HepG2 (cell line): ENCODE measurements around the gene XRCC1. TPM values are rescaled to one million over a fixed set of nuclear protein-coding genes. Genes with fewer than 3 reads are reported as not detected.

Source experiments
- ATRX ChIP-seq: sonication (generic); formaldehyde crosslinking; IDR thresholded peaks from 2 replicates; pipeline ENCODE4 v1.4.0; 2020; ENCODE audit warnings: missing genetic modification reagents, borderline replicate concordance
- EHMT2 ChIP-seq: fragments of 200-600 bp; sonication (generic); IDR thresholded peaks from 2 replicates; pipeline ENCODE4 v1.7.0; 2017; ENCODE audit warnings: antibody characterized with exemption, low read depth, low read length, borderline replicate concordance
- EP300 ChIP-seq, 3 experiments: sonication (generic) in 1 of 3; formaldehyde crosslinking in 1 of 3; IDR thresholded peaks; 2 replicates each; pipeline versions ENCODE4 v1.5.1 to v1.6.1; 2011 to 2020; ENCODE audit warnings: low read depth in 2 of 3, low read length in 2 of 3, borderline replicate concordance in 1 of 3, improper control_type of control experiment in 1 of 3, mild to moderate bottlenecking in 1 of 3, missing genetic modification reagents in 1 of 3, moderate library complexity in 1 of 3
- HMG20A ChIP-seq: IDR thresholded peaks from 2 replicates; pipeline ENCODE4 v1.6.1; 2016; ENCODE audit warnings: borderline replicate concordance
- HNRNPH1 ChIP-seq: fragments of 200-400 bp; formaldehyde crosslinking; optimal IDR thresholded peaks from 2 replicates; pipeline ENCODE3; 2017; ENCODE audit warnings: mild to moderate bottlenecking, low read depth, low read length
- KLF11 ChIP-seq: IDR thresholded peaks from 2 replicates; pipeline ENCODE4 v1.6.1; 2016; ENCODE audit warnings: missing compliant biosample characterization
- KMT2A ChIP-seq: sonication (generic); formaldehyde crosslinking; IDR thresholded peaks from 2 replicates; pipeline ENCODE4 v1.4.0; 2020; ENCODE audit warnings: missing genetic modification reagents
- PLRG1 ChIP-seq: fragments of 450-650 bp; conservative IDR thresholded peaks from 2 replicates; pipeline ENCODE4 v1.6.1; 2016
- REPIN1 ChIP-seq: sonication (generic); formaldehyde crosslinking; IDR thresholded peaks from 2 replicates; pipeline ENCODE4 v1.8.0; 2022; ENCODE audit warnings: missing genetic modification reagents, low read depth, mild to moderate bottlenecking, borderline replicate concordance
- SIN3A ChIP-seq: IDR thresholded peaks from 2 replicates; pipeline ENCODE4 v1.6.1; 2011; ENCODE audit warnings: low read depth, mild to moderate bottlenecking, control low read depth, low read length, borderline replicate concordance
- ZFP36L1 ChIP-seq: sonication (generic); formaldehyde crosslinking; IDR thresholded peaks from 2 replicates; pipeline ENCODE4 v1.8.0; 2022; ENCODE audit warnings: mild to moderate bottlenecking, missing genetic modification reagents, moderate library complexity
- ZMAT3 ChIP-seq: sonication (generic); formaldehyde crosslinking; conservative IDR thresholded peaks from 2 replicates; pipeline ENCODE4 v1.7.0; 2021; ENCODE audit warnings: missing genetic modification reagents
- ZNF282 ChIP-seq: fragments of 450-650 bp; IDR thresholded peaks from 2 replicates; pipeline ENCODE4 v1.6.1; 2018; ENCODE audit not compliant: partially characterized antibody
- ZNF354B ChIP-seq: sonication (generic); formaldehyde crosslinking; IDR thresholded peaks from 2 replicates; pipeline ENCODE4 v1.8.0; 2022; ENCODE audit warnings: mild to moderate bottlenecking, missing genetic modification reagents
- ZNF382 ChIP-seq: sonication (generic); formaldehyde crosslinking; IDR thresholded peaks from 2 replicates; pipeline ENCODE4 v1.5.0; 2020; ENCODE audit warnings: missing genetic modification reagents, mild to moderate bottlenecking, borderline replicate concordance
- polyA plus RNA-seq, 8 experiments: library from polyadenylated mRNA; depleted of rRNA in 3 of 8; stranded (reverse) in 7 of 8; unstranded in 1 of 8; fragments of >200 nt; fragmentation: Illumina TruSeq in 4 of 8; extraction: Trizol in 4 of 8; gene quantifications; 2 replicates each; pipeline versions ENCODE4 v1.2.1 to v1.2.3, GENCODE V29; 2011 to 2016; ENCODE audit warnings: low read depth in 4 of 8, missing spikeins in 1 of 8, mixed read lengths in 1 of 8; ENCODE audit not compliant: insufficient read depth in 1 of 8
- total RNA-seq, 5 experiments: library from RNA; depleted of rRNA; stranded (reverse); fragments of >200 nt; fragmentation: Illumina TruSeq; extraction: Trizol; gene quantifications; 2 replicates each; pipeline ENCODE4 v1.2.3, GENCODE V29; 2016; ENCODE audit warnings: low read depth in 1 of 5
- TF ChIP-seq, protein P1 (sequence below): sonication (generic); IDR thresholded peaks from 2 replicates; pipeline ENCODE4 v1.6.1; 2016; ENCODE audit warnings: low read depth, borderline replicate concordance
- TF ChIP-seq, protein P2 (sequence below): sonication (generic); formaldehyde crosslinking; IDR thresholded peaks from 2 replicates; pipeline ENCODE4 v1.5.0; 2020; ENCODE audit warnings: missing genetic modification reagents
- TF ChIP-seq, protein P3 (sequence below): sonication (generic); formaldehyde crosslinking; IDR thresholded peaks from 2 replicates; pipeline ENCODE4 v1.8.0; 2022; ENCODE audit warnings: mild to moderate bottlenecking, missing genetic modification reagents; ENCODE audit not compliant: insufficient replicate concordance
- TF ChIP-seq, protein P4 (sequence below): sonication (generic); formaldehyde crosslinking; IDR thresholded peaks from 2 replicates; pipeline ENCODE4 v1.4.0; 2020; ENCODE audit warnings: missing genetic modification reagents
- TF ChIP-seq, protein P5 (sequence below): sonication (generic); formaldehyde crosslinking; IDR thresholded peaks from 2 replicates; pipeline ENCODE4 v1.4.0; 2020; ENCODE audit warnings: missing genetic modification reagents
- TF ChIP-seq, protein P6 (sequence below): sonication (generic); formaldehyde crosslinking; IDR thresholded peaks from 2 replicates; pipeline ENCODE4 v1.4.0; 2020; ENCODE audit warnings: missing genetic modification reagents

XRCC1 gene
- total and polyA plus RNA-seq, 2 of the 13 experiments (the other 11 are each of a cell fraction or from before 2014, with no cell fraction given) = 24.7 to 26.3 TPM

DNA sequence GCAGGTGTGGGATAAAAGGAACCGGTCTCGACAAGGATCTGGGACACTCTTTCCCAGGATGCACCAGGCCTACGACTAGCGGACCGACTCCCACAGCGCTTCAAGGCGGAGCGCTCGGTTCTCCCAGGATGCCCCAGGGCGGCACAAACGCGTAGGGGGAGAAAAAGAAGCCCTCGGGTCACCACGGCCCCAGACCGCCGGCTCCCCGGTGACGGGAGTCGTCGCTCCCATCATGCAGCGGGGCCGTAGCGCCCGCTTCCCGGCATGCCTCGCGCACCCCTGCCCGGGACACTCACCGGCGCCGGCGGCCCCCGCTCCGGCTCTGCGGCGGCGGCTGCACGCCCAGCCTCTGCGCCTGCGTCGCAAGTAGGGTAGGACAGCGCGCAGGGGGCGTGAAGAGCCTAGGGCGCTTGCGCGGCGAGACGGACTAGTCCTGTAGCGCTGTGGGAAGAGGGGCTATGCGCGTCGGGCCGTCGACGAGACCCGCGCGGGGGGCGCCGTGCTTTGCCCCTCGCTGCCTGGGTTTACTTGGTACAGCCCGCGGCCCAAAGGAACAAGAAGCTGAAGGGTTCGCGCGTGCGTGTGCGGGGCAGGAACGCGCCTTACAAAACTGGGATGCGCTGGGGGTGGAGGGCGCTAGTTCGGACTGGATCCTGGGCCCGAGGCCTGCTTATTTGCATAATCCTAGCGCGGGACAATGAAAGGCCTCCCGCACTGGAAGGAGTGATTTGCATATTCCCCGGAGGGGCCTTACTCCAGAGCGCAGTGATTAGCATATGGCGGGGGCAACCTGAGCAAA, 44.1 kb upstream of the XRCC1 start, which contains the start of gene ZNF428 (continued):
- TF ChIP-seq, protein P1, sequence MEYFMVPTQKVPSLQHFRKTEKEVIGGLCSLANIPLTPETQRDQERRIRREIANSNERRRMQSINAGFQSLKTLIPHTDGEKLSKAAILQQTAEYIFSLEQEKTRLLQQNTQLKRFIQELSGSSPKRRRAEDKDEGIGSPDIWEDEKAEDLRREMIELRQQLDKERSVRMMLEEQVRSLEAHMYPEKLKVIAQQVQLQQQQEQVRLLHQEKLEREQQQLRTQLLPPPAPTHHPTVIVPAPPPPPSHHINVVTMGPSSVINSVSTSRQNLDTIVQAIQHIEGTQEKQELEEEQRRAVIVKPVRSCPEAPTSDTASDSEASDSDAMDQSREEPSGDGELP = no peak; the same call in 1 of the 2 replicates
- TF ChIP-seq HNRNPH1 = no peak
- no peak for TF ChIP-seq KMT2A (CRISPR knock-in tag)
- no peak for TF ChIP-seq ZMAT3
- peak; percentile 35; the same call in 1 of the 2 replicates for TF ChIP-seq SIN3A
- TF ChIP-seq ZFP36L1 (CRISPR knock-in tag) = peak; percentile 42; the same call in 1 of the 2 replicates
- TF ChIP-seq ZNF354B (CRISPR knock-in tag) = peak; percentile 26; the same call in 1 of the 2 replicates
- TF ChIP-seq ZNF382 = no peak
- no peak for TF ChIP-seq EP300 (IDR thresholded peaks at IDR 0.05; ENCODE audit: low read depth in 2 of 2, low read length in 2 of 2)
- no peak for TF ChIP-seq EP300 (CRISPR knock-in tag; IDR thresholded peaks at IDR 0.05; ENCODE audit: borderline replicate concordance)
- TF ChIP-seq EHMT2 = no peak
- TF ChIP-seq, protein P2, sequence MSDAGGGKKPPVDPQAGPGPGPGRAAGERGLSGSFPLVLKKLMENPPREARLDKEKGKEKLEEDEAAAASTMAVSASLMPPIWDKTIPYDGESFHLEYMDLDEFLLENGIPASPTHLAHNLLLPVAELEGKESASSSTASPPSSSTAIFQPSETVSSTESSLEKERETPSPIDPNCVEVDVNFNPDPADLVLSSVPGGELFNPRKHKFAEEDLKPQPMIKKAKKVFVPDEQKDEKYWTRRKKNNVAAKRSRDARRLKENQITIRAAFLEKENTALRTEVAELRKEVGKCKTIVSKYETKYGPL (CRISPR knock-in tag) = peak; percentile 84
- 0 out of 2 replicates have a peak, but pooled peaks have one; percentile 7 for TF ChIP-seq ATRX
- TF ChIP-seq, protein P3, sequence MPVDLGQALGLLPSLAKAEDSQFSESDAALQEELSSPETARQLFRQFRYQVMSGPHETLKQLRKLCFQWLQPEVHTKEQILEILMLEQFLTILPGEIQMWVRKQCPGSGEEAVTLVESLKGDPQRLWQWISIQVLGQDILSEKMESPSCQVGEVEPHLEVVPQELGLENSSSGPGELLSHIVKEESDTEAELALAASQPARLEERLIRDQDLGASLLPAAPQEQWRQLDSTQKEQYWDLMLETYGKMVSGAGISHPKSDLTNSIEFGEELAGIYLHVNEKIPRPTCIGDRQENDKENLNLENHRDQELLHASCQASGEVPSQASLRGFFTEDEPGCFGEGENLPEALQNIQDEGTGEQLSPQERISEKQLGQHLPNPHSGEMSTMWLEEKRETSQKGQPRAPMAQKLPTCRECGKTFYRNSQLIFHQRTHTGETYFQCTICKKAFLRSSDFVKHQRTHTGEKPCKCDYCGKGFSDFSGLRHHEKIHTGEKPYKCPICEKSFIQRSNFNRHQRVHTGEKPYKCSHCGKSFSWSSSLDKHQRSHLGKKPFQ = peak; percentile 80
- no peak for TF ChIP-seq ZNF282
- TF ChIP-seq, protein P4, sequence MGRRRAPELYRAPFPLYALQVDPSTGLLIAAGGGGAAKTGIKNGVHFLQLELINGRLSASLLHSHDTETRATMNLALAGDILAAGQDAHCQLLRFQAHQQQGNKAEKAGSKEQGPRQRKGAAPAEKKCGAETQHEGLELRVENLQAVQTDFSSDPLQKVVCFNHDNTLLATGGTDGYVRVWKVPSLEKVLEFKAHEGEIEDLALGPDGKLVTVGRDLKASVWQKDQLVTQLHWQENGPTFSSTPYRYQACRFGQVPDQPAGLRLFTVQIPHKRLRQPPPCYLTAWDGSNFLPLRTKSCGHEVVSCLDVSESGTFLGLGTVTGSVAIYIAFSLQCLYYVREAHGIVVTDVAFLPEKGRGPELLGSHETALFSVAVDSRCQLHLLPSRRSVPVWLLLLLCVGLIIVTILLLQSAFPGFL (CRISPR knock-in tag) = peak; percentile 38
- TF ChIP-seq HMG20A (CRISPR knock-in tag) = no peak
- 0 out of 2 replicates have a peak, but pooled peaks have one; percentile 37 for TF ChIP-seq KLF11 (CRISPR knock-in tag)
- no peak for TF ChIP-seq PLRG1
- TF ChIP-seq, protein P5, sequence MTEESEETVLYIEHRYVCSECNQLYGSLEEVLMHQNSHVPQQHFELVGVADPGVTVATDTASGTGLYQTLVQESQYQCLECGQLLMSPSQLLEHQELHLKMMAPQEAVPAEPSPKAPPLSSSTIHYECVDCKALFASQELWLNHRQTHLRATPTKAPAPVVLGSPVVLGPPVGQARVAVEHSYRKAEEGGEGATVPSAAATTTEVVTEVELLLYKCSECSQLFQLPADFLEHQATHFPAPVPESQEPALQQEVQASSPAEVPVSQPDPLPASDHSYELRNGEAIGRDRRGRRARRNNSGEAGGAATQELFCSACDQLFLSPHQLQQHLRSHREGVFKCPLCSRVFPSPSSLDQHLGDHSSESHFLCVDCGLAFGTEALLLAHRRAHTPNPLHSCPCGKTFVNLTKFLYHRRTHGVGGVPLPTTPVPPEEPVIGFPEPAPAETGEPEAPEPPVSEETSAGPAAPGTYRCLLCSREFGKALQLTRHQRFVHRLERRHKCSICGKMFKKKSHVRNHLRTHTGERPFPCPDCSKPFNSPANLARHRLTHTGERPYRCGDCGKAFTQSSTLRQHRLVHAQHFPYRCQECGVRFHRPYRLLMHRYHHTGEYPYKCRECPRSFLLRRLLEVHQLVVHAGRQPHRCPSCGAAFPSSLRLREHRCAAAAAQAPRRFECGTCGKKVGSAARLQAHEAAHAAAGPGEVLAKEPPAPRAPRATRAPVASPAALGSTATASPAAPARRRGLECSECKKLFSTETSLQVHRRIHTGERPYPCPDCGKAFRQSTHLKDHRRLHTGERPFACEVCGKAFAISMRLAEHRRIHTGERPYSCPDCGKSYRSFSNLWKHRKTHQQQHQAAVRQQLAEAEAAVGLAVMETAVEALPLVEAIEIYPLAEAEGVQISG (CRISPR knock-in tag) = peak; percentile 68; the same call in 1 of the 2 replicates
- TF ChIP-seq REPIN1 (CRISPR knock-in tag) = peak; percentile 87
- TF ChIP-seq, protein P6, sequence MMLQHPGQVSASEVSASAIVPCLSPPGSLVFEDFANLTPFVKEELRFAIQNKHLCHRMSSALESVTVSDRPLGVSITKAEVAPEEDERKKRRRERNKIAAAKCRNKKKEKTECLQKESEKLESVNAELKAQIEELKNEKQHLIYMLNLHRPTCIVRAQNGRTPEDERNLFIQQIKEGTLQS = no peak
